GM19468 (cell line): ENCODE measurements around the gene AKAP12.

Experiments used
- ATAC-seq: cut with Tn5 transposase; IDR thresholded peaks from one replicate; pipeline ENCODE4 v1.9.1; 2021; ENCODE audit warnings: mild to moderate bottlenecking, moderate library complexity, moderate number of reproducible peaks; ENCODE audit not compliant: unreplicated experiment; ENCODE audit errors: extremely low read depth

Gene AKAP12

DNA sequence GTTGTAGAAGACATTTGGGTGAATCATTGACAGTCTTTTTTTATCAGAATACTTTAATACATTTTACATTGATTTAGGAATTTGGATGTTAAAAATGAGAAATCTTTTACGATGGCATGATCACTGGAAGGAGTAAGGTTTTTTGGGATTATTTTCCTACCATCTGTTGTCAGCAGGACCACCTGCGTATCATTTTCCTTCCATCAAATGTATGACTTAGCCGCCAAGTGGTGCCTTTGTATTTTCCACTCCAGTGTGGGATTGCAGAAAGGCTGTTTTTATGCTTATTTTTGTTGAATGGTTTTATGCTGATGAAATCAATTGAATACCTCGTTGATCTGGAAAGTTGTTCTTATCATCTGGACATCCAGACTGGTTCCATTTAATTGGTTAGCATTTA is 35.8 kb downstream of the AKAP12 start:
- no peak for ATAC-seq

- ATAC-seq = no peak
Observed at GRCh38 chr6:151276112-151276740, 36.5 kb downstream of the AKAP12 start.

- ATAC-seq = no peak
Observed at GRCh38 chr6:151279891-151280290, 40.1 kb downstream of the AKAP12 start.

GRCh38 chr6:151280859-151281258 is 41.1 kb downstream of the AKAP12 start:
- ATAC-seq = no peak

GRCh38 chr6:151284012-151284411 is 44.2 kb downstream of the AKAP12 start:
- ATAC-seq = no peak

DNA sequence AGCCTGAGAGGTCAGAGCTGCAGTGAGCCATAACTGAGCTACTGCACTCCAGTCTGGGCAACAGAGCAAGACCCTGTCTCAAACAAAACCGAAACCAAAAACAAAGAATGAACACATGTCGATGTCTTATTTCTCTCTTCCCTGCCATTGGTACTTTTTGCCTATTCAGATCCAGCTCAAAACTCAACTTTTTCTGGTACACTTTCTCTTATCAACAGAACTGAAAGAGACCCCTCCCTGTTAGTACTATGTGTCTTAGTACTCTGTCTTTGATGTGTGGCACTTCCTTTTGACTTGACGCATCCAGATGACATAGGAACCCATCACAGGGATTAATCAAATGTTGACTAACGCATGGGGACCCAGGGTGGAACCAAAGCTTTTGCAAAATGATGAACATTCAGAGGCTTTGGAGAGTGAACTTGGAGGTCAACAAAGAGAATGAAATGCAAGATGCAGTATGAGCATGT is 44.8 kb downstream of the AKAP12 start:
- ATAC-seq = no peak

DNA sequence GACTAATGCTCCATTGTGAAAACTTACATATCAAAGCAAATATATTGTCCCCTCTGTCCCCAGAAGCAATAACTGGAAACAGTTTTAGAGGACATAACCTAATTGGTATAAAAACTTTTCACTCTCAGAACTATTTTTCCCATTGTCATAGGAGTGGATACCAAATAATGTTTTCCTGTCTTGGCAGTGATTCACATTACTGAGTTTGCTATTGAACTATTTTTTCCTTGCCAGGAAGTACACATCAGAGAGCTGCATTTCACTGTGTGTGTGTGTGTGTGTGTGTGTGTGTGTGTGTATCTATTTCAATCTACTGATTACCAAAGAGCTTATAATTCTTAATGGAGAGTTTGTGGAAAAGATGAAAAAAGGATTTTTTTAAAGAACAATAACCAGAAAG is 45.4 kb downstream of the AKAP12 start:
- ATAC-seq = no peak

DNA sequence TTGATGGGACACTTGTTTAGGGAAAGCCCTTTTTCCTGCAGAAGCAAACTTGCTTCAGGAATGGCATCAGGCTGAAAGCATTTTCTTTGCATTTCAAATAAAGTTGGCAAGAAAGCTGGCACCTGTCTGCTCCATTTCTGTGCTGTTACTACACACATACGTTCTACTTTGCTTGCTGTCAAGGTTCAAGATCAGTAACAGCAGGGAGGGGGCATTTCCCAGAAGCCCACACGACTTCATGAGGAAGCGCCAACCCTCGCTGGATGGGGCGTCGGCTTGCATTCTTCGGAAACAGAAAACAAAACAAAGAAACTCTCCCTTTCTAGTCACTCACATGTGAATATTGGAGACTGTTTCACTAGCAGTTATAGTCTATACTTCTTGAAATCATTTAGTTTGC is 46.4 kb downstream of the AKAP12 start:
- ATAC-seq = no peak

DNA sequence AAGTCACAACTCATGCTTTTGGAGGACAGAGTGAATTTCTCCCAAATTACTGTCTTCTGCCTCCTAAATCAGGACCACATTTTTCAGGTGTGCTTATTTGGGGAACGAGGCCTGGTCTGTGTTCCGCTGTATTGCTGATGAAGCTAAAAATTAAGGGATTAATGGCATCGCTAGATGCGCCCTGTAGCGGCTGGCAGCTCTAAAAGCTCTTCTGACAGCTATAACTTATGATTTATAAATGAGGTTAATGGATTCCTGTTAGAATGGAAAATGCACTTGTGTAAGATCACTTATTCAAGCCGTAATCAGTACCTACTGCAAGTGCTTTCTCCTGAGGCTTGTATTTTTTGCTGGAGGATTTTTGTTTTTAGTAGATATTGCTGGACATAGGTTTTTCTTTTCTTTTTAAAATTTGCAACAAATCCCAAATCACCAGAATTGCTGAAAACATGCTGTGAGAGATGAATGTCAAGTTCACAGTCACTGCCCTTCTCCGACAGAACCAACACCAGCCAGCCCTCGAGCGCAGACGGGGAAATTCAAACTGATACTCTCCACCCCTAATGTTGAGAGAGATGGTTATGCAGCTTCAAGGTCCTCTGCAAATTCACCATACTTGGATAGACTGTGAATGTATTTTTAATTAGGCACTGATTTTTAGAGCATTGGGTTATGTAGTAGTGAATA is 49.1 kb downstream of the AKAP12 start:
- no peak for ATAC-seq

- ATAC-seq = no peak
Observed at GRCh38 chr6:151289399-151290007, 49.7 kb downstream of the AKAP12 start.

GRCh38 chr6:151290877-151291721 is 51.3 kb downstream of the AKAP12 start:
- no peak for ATAC-seq

- no peak for ATAC-seq
Observed at GRCh38 chr6:151291722-151292059, 51.9 kb downstream of the AKAP12 start.

- no peak for ATAC-seq
Observed at GRCh38 chr6:151292974-151293687, 53.4 kb downstream of the AKAP12 start.

DNA sequence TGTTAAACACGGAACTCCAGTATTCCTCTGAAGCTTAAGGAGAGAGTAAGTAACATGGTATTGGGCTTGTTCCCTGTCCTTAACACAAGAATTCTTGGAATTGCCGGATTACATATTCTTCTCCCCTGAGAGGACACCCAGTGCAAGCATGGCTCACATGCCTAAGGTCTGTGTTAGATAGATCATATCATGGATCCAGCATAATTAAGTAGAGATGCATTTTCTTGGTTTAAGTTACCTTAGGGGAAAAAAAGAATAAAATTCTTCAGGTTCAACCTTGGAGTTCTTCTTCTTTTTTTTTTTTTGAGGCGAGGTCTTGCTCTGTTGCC is 53.9 kb downstream of the AKAP12 start:
- no peak for ATAC-seq

- ATAC-seq = no peak
Observed at GRCh38 chr6:151294561-151295101, 54.9 kb downstream of the AKAP12 start.

DNA sequence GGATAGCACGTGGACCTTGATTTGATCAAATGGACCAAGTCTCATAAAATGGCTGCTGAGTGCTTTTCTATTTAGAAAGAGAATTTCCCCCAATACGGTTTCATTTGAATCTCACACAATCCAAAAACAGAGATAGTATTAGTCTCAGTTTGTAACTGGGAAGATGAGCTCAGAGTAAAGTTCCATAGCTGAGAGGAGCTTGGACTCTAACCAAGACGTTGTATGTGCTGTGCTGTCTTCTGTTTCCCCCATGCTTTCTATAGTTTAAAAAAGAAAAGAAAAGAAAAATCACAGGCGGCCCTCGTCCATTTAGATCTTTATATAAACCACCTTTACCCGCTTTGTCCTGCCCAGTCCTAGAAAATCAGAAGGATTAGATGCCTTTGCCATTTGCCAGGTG is 58.1 kb downstream of the AKAP12 start:
- no peak for ATAC-seq

GRCh38 chr6:151299011-151299410 is 59.2 kb downstream of the AKAP12 start:
- no peak for ATAC-seq

DNA sequence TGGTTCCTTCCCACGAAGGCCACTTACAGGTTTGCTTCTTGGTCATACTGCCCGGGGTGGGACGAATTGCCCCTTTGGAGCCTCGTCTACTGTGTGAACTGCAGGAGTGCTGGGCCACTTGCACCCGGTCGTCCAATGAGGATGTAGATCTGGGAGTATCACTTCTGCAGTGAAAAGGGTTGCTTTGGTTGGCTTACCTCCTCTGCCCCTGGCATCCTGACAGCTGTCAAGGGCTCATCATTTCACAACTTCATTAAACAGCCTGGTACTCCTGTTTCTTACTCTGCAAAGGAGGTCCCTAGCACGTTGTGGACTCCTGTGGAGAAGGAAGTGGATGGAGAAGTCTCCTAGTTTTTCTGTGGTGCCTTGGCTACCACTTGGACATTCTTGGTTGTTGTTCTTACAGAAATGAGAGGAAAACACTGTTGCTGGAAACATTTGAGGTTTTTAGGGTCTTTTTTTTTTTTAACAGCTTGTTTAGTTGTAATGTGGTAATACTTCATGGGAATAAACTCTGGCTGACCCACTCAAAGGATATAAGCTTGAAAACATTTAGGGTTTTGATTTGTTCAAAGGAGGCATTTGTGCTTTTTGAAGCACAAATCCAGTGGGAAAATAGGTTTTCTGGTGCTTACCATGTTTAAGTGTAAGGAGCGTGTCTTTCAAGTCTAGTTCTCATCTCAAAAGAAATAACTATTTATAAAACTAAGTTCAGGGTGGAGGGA is 60.7 kb downstream of the AKAP12 start:
- ATAC-seq = no peak

GRCh38 chr6:151301547-151301946 is 61.8 kb downstream of the AKAP12 start:
- no peak for ATAC-seq
